BLaER1 treated with 17β-estradiol and CSF1 and Interleukin-3, amounts not matched to agents 10 nM and 100 nM (cell line): ENCODE data around the gene ACTL10.

ENCODE experiments used
- H3K27ac ChIP-seq, 11 experiments: shearing (Covaris generic); formaldehyde crosslinking; 2 replicates each; pipeline ENCODE4 v1.8.1; 2022
- H3K27me3 ChIP-seq, 11 experiments: shearing (Covaris generic); formaldehyde crosslinking; 2 replicates each; pipeline ENCODE4 v1.8.1; 2022
- H3K36me3 ChIP-seq, 11 experiments: shearing (Covaris generic); formaldehyde crosslinking; 2 replicates each; pipeline ENCODE4 v1.8.1; 2022
- H3K4me1 ChIP-seq, 10 experiments: shearing (Covaris generic); formaldehyde crosslinking; 2 replicates each; pipeline ENCODE4 v1.8.1; 2022
- H3K4me2 ChIP-seq, 11 experiments: shearing (Covaris generic); formaldehyde crosslinking; 2 replicates each; pipeline ENCODE4 v1.8.1; 2022
- H3K4me3 ChIP-seq, 10 experiments: shearing (Covaris generic); formaldehyde crosslinking; 2 replicates each; pipeline ENCODE4 v1.8.1; 2022
- H3K9ac ChIP-seq, 11 experiments: shearing (Covaris generic); formaldehyde crosslinking; 2 replicates each; pipeline ENCODE4 v1.8.1; 2022
- H3K9me3 ChIP-seq, 11 experiments: shearing (Covaris generic); formaldehyde crosslinking; replicated peaks in 1 of 11; 2 replicates each; pipeline ENCODE4 v1.8.1; 2022
- H4K20me1 ChIP-seq, 11 experiments: shearing (Covaris generic); formaldehyde crosslinking; 2 replicates each; pipeline ENCODE4 v1.8.1; 2022
- Cebpa-rat ChIP-seq, 11 experiments: shearing (Covaris generic); IDR thresholded peaks; 2 replicates each; pipeline ENCODE4 v1.8.1; 2022

The ACTL10 gene

GRCh38 chr20:33659341-33660034, 7.3 kb upstream of the ACTL10 start:
- H3K9ac ChIP-seq: peak overlapping the region in 2 of 11 experiments; percentile 27 to 39; a peak in 2 of 22 replicates
- no peaks in the 10 kb centered on the region for H3K27me3 ChIP-seq
- H3K36me3 ChIP-seq: peaks cover 4 to 34% (median 18%) of the 10 kb centered on the region in 11 experiments; a peak in 13 of 22 replicates
- H3K4me3 ChIP-seq: no peak overlapping the region
- peaks cover 15 to 39% (median 31%) of the 10 kb centered on the region in 10 experiments for H3K4me1 ChIP-seq
- no peaks in the 10 kb centered on the region for H3K9me3 ChIP-seq
- H3K4me2 ChIP-seq: peak overlapping the region in 5 of 11 experiments; percentile 22 to 39 (median 25); a peak in 5 of 22 replicates
- no peak for TF ChIP-seq Cebpa-rat (IDR thresholded peaks at IDR 0.05)
- no peak overlapping the region; a peak in 2 of 22 replicates for H3K27ac ChIP-seq
- H4K20me1 ChIP-seq: peaks cover 0 to 26% (median 0%) of the 10 kb centered on the region in 11 experiments; a peak in 5 of 22 replicates

DNA sequence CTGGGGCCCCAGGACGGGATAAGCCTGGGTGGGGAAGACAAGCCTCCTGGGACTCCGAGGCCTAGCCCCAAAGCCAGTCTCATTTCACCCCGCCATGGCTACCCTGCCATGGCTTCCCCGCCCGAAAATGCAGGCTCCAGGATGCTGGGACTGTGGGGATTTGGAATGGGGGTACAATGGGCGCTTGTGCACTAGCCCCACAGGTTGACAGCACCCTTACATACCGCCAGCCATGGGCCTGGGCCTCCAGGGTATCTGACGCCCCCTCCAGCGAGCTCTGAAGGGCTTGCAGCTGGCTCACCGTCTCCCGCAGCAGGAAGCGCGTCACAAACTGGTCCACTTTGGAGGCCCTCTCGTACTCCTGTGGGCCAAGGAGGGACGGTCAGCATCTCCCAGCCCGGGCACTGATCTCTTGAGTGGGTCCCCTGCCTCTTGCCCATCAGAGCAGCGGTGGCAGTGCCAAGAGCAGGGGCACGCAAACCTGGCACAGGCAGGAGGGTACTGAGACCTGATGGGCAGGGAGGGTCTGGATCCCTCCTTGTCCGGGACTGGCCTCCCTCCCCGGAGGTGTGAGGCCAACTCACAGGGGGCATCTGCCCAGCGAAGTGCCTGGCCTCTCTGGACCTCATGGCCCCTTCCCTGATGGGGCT, 6.6 kb upstream of the ACTL10 start:
- TF ChIP-seq Cebpa-rat (IDR thresholded peaks at IDR 0.05): no peak
- H4K20me1 ChIP-seq: peaks cover 0 to 26% (median 0%) of the 10 kb centered on the region in 11 experiments; a peak in 5 of 22 replicates
- H3K4me1 ChIP-seq: peaks cover 22 to 45% (median 38%) of the 10 kb centered on the region in 10 experiments
- no peak overlapping the region for H3K4me3 ChIP-seq
- H3K9me3 ChIP-seq: no peaks in the 10 kb centered on the region
- H3K27ac ChIP-seq: no peak overlapping the region; a peak in 2 of 22 replicates
- peak overlapping the region in 3 of 11 experiments; percentile 27 to 39 (median 31); a peak in 3 of 22 replicates for H3K9ac ChIP-seq
- peaks cover 4 to 34% (median 18%) of the 10 kb centered on the region in 11 experiments; a peak in 13 of 22 replicates for H3K36me3 ChIP-seq
- peak overlapping the region in 9 of 11 experiments; percentile 16 to 39 (median 25); a peak in 12 of 22 replicates for H3K4me2 ChIP-seq
- no peaks in the 10 kb centered on the region for H3K27me3 ChIP-seq

DNA sequence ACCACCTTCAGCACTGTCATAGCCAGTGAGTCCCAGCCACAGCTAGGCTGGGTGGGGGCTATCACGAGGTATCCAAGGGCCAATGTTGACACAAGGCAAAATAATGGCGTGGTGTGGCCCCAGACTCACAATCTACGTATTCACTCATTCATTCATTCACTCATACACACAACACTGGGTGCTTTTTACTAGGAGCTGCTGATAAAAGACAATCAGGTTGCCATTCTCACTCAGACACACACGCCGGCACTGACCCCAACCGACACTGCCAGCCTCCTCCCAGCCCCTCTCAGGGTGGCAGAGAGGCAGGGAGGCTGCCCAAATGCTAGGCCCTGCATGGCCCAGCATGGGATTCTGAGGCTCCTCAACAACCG, 6.1 kb upstream of the ACTL10 start:
- peaks cover 26 to 48% (median 41%) of the 10 kb centered on the region in 10 experiments for H3K4me1 ChIP-seq
- peaks cover 4 to 34% (median 18%) of the 10 kb centered on the region in 11 experiments; a peak in 13 of 22 replicates for H3K36me3 ChIP-seq
- peaks cover 0 to 26% (median 0%) of the 10 kb centered on the region in 11 experiments; a peak in 5 of 22 replicates for H4K20me1 ChIP-seq
- H3K4me3 ChIP-seq: no peak overlapping the region
- H3K9me3 ChIP-seq: no peaks in the 10 kb centered on the region
- peak overlapping the region in 2 of 11 experiments; percentile 31 to 39; a peak in 3 of 22 replicates for H3K9ac ChIP-seq
- H3K27me3 ChIP-seq: no peaks in the 10 kb centered on the region
- peak overlapping the region in 8 of 11 experiments; percentile 16 to 33 (median 24); a peak in 9 of 22 replicates for H3K4me2 ChIP-seq
- no peak overlapping the region; a peak in 1 of 22 replicates for H3K27ac ChIP-seq
- TF ChIP-seq Cebpa-rat (IDR thresholded peaks at IDR 0.05): no peak

DNA sequence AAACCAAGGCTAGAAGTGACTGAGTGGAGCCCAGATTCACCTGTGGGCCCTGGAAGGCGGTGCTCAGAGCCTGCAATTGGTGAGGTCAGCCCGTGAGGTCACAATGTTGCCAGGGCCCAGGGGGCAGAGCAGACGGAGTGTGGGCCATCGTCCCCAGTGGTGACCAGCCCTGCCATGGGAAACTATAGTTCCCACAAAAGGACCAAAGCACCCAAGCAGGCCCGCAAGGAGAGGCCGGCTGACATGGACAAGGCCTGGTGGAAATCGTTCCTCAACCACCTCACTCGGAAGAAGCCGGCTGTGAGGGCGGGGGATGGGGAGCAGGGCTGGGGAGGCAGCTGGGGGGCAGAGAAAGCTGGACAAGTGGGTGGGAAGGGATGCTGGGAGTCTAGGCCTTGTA, 4.6 kb upstream of the ACTL10 start, which contains the start of gene C20orf144:
Gene C20orf144, plus strand, starts transcription at position 156 of the 400 bp plus-strand sequence. Its CDS starts 19 bp downstream, at position 175.
- Histone ChIP-seq H3K4me3 (peak within 1 kb of the TSS; percentile 59 to 77 (median 72)), H3K9me3 (no peaks in the 10 kb centered on the region), H3K4me1 (peaks cover 38 to 60% (median 53%) of the 10 kb centered on the region in 10 experiments), H3K36me3 (peaks cover 3 to 29% (median 14%) of the 10 kb centered on the region in 11 experiments; a peak in 13 of 22 replicates), H3K27ac (peak within 1 kb of the TSS in 10 of 11 experiments; percentile 60 to 85 (median 72); a peak in 20 of 22 replicates), H3K4me2 (peak within 1 kb of the TSS; percentile 92 to 100 (median 97)), H4K20me1 (peaks cover 0 to 20% (median 0%) of the 10 kb centered on the region in 11 experiments; a peak in 5 of 22 replicates), H3K27me3 (no peaks in the 10 kb centered on the region), H3K9ac (peak within 1 kb of the TSS; percentile 67 to 83 (median 78); a peak in 21 of 22 replicates)
- no peak for TF ChIP-seq Cebpa-rat (IDR thresholded peaks at IDR 0.05)

DNA sequence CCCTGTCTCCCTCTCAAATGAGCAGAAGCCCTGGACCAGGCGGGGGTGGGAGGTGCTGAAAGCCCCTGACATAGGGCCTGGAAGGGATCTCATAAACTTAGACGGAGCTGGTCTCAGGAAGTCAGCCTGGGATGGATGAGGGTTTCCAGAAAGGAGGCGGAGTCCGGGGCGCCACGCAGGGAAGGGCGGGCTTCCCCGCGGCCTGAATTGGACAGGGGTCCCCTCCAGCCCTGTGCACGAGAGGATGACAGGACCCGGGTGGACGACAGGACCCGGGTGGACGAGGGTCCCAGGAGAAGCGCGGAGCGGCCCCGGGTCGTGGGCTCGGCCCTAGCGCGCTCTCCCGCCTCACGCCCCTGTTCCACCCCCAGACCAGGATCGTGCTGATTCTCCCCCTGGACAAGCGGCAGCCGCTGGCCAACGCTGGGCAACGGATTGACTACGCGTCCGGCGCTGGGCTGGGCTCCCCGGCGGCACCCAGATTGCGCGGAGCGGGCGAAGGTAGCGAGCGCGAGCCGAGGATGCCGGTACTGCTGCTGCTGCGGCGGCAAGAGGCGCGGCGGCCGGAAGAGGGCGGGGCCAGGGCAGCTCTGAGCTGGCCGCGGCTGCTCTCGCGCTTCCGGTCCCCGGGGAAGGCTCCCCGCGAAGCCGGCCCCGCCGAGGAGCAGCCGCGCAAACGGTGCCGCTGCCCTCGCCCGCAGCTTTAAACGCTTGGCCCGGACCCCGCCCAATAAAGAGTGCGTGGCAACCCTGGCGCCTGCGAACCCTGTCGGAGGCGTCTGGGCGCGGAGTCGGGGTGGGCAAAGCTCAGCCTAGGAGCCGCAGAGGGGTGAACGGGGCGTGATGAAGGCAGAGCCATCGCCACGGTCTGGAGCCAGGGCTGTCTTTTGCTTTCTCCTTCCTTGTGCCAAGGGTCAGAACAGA, 3.3 kb upstream of the ACTL10 start:
- Histone ChIP-seq H3K27me3 (no peaks in the 10 kb centered on the region), H3K4me1 (peaks cover 50 to 73% (median 66%) of the 10 kb centered on the region in 10 experiments), H3K4me2 (peak overlapping the region; percentile 92 to 100 (median 97)), H3K36me3 (peaks cover 0 to 22% (median 14%) of the 10 kb centered on the region in 11 experiments; a peak in 12 of 22 replicates), H3K9me3 (no peaks in the 10 kb centered on the region), H3K4me3 (peak overlapping the region; percentile 59 to 77 (median 72)), H3K9ac (peak overlapping the region; percentile 67 to 83 (median 78)), H4K20me1 (peaks cover 0 to 19% (median 5%) of the 10 kb centered on the region in 11 experiments; a peak in 10 of 22 replicates), H3K27ac (peak overlapping the region; percentile 49 to 85 (median 71); a peak in 21 of 22 replicates)
- TF ChIP-seq Cebpa-rat (IDR thresholded peaks at IDR 0.05): no peak

DNA sequence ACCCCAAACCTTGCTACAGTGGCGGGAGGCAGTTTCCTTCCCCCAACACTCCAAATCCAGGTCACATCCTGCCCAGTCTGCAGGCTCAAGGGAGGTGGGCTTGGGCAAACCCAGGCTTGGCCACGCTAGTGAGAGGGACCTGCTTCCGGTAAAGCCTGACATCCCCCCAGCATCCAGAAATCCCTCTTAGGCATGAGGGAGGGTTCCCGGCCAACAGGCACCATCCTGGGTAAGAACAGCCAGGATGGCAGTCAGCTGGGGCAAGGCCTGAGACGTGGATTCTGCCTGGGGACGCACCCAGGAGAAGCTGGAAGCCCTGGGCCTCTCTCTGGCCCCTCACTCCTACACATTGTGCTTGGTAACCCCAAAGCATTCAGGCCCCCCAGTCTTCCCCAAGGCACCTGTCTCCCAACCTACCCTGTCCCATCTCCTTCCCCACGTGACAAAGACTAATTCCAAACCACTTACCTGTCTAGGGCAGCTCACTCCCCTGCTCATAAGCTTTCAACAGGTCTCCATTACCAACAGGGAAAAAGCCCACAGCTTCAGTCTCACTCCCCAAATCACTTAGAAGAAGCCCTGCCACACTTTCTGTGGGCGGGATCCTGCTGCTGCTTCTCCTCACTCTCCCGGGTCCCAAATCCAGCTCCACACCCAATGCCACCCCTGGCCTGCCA, 2.5 kb upstream of the ACTL10 start:
- no peaks in the 10 kb centered on the region for H3K9me3 ChIP-seq
- peak overlapping the region; percentile 67 to 83 (median 78) for H3K9ac ChIP-seq
- peaks cover 53 to 81% (median 74%) of the 10 kb centered on the region in 10 experiments for H3K4me1 ChIP-seq
- peak overlapping the region; percentile 49 to 85 (median 71); a peak in 20 of 22 replicates for H3K27ac ChIP-seq
- H3K4me3 ChIP-seq: peak overlapping the region; percentile 59 to 77 (median 72)
- no peak for TF ChIP-seq Cebpa-rat (IDR thresholded peaks at IDR 0.05)
- H3K36me3 ChIP-seq: peaks cover 3 to 16% (median 10%) of the 10 kb centered on the region in 11 experiments; a peak in 12 of 22 replicates
- peaks cover 0 to 20% (median 9%) of the 10 kb centered on the region in 11 experiments; a peak in 10 of 22 replicates for H4K20me1 ChIP-seq
- peak overlapping the region; percentile 92 to 100 (median 97) for H3K4me2 ChIP-seq
- H3K27me3 ChIP-seq: no peaks in the 10 kb centered on the region

GRCh38 chr20:33664762-33665144, 2.0 kb upstream of the ACTL10 start:
- Histone ChIP-seq H3K4me1 (peaks cover 55 to 83% (median 77%) of the 10 kb centered on the region in 10 experiments), H3K27ac (no peak overlapping the region), H4K20me1 (peaks cover 0 to 24% (median 9%) of the 10 kb centered on the region in 11 experiments; a peak in 10 of 22 replicates), H3K36me3 (peaks cover under 1 to 11% (median 5%) of the 10 kb centered on the region in 11 experiments; a peak in 11 of 22 replicates), H3K4me3 (no peak overlapping the region), H3K9me3 (no peaks in the 10 kb centered on the region), H3K9ac (peak overlapping the region in 1 of 11 experiments; percentile 77; a peak in 2 of 22 replicates), H3K4me2 (peak overlapping the region; percentile 92 to 100 (median 97)), H3K27me3 (no peaks in the 10 kb centered on the region)
- TF ChIP-seq Cebpa-rat (IDR thresholded peaks at IDR 0.05): no peak
